HFF-Myc (cell line): Measurements from ENCODE around the gene TSPAN14.

Experiments
- DNase-seq: peaks from one replicate; pipeline ENCODE4 v3.0.0-alpha.2; 2011; ENCODE audit warnings: low read depth; ENCODE audit errors: extremely low read depth
- H3K4me3 ChIP-seq: replicated peaks from 2 replicates; pipeline ENCODE4 v1.5.1; 2011; ENCODE audit warnings: low read depth, mild to moderate bottlenecking, control low read depth, low read length
- CTCF ChIP-seq: IDR thresholded peaks from 2 replicates; pipeline ENCODE4 v1.5.1; 2012; ENCODE audit warnings: mild to moderate bottlenecking, low read depth, low read length, control low read depth; ENCODE audit errors: missing control alignments

Gene TSPAN14

GRCh38 chr10:80487791-80488538, 33.9 kb downstream of the TSPAN14 start:
- no peak for TF ChIP-seq CTCF
- no peak overlapping the region for H3K4me3 ChIP-seq

GRCh38 chr10:80488539-80489066, 34.5 kb downstream of the TSPAN14 start:
- no peak overlapping the region for H3K4me3 ChIP-seq
- no peak for DNase-seq
- no peak for TF ChIP-seq CTCF

More at GRCh38 chr10:80487791-80488538, 33.9 kb downstream of the TSPAN14 start:
- no peak for DNase-seq

GRCh38 chr10:80489371-80490112, 35.4 kb downstream of the TSPAN14 start:
- H3K4me3 ChIP-seq, result no peak overlapping the region
- TF ChIP-seq CTCF, result no peak
- DNase-seq, result no peak

GRCh38 chr10:80491251-80492102, 37.4 kb downstream of the TSPAN14 start:
- no peak for TF ChIP-seq CTCF
- no peak for DNase-seq
- no peak overlapping the region for H3K4me3 ChIP-seq

- TF ChIP-seq CTCF, result no peak
- DNase-seq, result no peak
- no peak overlapping the region for H3K4me3 ChIP-seq
Observed at GRCh38 chr10:80492848-80493521, 38.9 kb downstream of the TSPAN14 start.

GRCh38 chr10:80493522-80494051, 39.5 kb downstream of the TSPAN14 start:
- no peak for DNase-seq
- H3K4me3 ChIP-seq, result no peak overlapping the region
- TF ChIP-seq CTCF, result no peak
